GM15510 (cell line): ENCODE data around the gene DNAH17.

Experiments
- POLR2A ChIP-seq: IDR thresholded peaks from 3 replicates; pipeline ENCODE4 v1.6.1; 2011; ENCODE audit warnings: borderline replicate concordance; ENCODE audit not compliant: insufficient read length; ENCODE audit errors: extremely low read depth

DNAH17 gene

GRCh38 chr17:78484271-78485246 is 92.6 kb downstream of the DNAH17 start:
- peak; percentile 18 for TF ChIP-seq POLR2A

- TF ChIP-seq POLR2A, result no peak
Measured at GRCh38 chr17:78479369-78479768, 97.8 kb downstream of the DNAH17 start.

GRCh38 chr17:78478757-78479297 is 98.4 kb downstream of the DNAH17 start:
- no peak for TF ChIP-seq POLR2A

- TF ChIP-seq POLR2A, result no peak
Measured at GRCh38 chr17:78477913-78478756, 99.1 kb downstream of the DNAH17 start.

- no peak for TF ChIP-seq POLR2A
Measured at GRCh38 chr17:78476973-78477372, 100.2 kb downstream of the DNAH17 start.

- TF ChIP-seq POLR2A, result no peak
Measured at GRCh38 chr17:78476149-78476548, 101.0 kb downstream of the DNAH17 start.

- no peak for TF ChIP-seq POLR2A
Measured at GRCh38 chr17:78475211-78475610, 102.0 kb downstream of the DNAH17 start.

GRCh38 chr17:78474614-78475146 is 102.5 kb downstream of the DNAH17 start:
- TF ChIP-seq POLR2A, result no peak

GRCh38 chr17:78473951-78474613 is 103.1 kb downstream of the DNAH17 start:
- no peak for TF ChIP-seq POLR2A

GRCh38 chr17:78472035-78472905 is 104.9 kb downstream of the DNAH17 start:
- no peak for TF ChIP-seq POLR2A

- TF ChIP-seq POLR2A, result no peak
Measured at GRCh38 chr17:78471635-78472034, 105.6 kb downstream of the DNAH17 start.

GRCh38 chr17:78469443-78469842 is 107.8 kb downstream of the DNAH17 start:
- no peak for TF ChIP-seq POLR2A

- no peak for TF ChIP-seq POLR2A
Measured at GRCh38 chr17:78468366-78468765, 108.8 kb downstream of the DNAH17 start.
